ENCODE results near the gene CUX1. TPM values are rescaled to one million over a fixed set of nuclear protein-coding genes. Genes with fewer than 3 reads are reported as not detected.
"Not testable (repeated sequence)": the region's sequence is repeated elsewhere in the genome, so short reads cannot be mapped to it uniquely, and the experiment has no call there.

CUX1 gene
- total and polyA plus RNA-seq, 9 donors, result 42.2 to 151 (median 126) TPM

DNA sequence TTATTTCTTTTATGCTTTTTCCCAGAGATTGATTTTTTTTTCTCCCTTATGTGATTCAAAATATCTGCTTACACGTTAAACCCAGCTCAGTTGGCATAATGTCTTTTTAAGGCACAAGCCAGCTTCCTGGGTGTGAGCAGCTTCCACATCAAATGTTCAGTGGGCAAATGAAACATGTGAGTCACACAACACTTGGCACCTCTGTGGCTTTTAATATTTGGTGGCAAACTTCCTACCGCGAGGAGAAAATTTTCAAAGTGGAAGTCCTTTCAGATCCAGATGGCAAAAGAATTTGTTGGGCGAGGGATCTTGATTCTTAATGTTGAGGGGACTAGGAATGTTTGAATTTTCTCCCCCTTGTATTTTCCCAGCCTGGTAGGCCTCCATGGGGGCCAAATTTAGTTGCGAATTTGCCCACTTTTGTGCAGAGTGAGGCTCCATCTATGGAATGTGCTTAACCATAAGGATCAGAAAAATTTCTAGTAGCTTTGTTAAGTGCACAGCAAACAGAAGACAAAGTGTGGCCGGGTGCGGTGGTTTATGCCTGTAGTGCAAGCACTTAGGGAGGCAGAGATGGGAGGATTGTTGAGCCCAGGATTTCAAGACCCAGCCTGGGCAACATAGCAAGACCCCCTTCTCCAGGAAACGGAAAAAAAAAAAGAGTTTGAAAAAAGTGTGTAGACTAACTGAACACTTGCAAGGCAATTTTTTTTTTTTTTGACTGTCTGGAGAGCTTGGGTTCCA is 31.0 kb downstream of the CUX1 start:
- H3K36me3 ChIP-seq, result no peaks in the 10 kb centered on the region
- TF ChIP-seq POLR2A (IDR thresholded peaks at IDR 0.05) (no peak), EP300 (IDR thresholded peaks at IDR 0.05) (no peak)
- TF ChIP-seq, protein P1, sequence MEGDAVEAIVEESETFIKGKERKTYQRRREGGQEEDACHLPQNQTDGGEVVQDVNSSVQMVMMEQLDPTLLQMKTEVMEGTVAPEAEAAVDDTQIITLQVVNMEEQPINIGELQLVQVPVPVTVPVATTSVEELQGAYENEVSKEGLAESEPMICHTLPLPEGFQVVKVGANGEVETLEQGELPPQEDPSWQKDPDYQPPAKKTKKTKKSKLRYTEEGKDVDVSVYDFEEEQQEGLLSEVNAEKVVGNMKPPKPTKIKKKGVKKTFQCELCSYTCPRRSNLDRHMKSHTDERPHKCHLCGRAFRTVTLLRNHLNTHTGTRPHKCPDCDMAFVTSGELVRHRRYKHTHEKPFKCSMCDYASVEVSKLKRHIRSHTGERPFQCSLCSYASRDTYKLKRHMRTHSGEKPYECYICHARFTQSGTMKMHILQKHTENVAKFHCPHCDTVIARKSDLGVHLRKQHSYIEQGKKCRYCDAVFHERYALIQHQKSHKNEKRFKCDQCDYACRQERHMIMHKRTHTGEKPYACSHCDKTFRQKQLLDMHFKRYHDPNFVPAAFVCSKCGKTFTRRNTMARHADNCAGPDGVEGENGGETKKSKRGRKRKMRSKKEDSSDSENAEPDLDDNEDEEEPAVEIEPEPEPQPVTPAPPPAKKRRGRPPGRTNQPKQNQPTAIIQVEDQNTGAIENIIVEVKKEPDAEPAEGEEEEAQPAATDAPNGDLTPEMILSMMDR (IDR thresholded peaks at IDR 0.05), result no peak
- H3K4me1 ChIP-seq (ENCODE audit: insufficient read depth), result peaks cover 1% of the 10 kb centered on the region
- no peaks in the 10 kb centered on the region for H3K27me3 ChIP-seq
- DNase-seq, result no peak
- WGBS, 3 donors, result 87 to 94% (median 93%) methylated on average over 8 of the region's 8 CpGs
- intact Hi-C loops (cut with DNase I), result no loop called here
- no peak overlapping the region for H3K4me3 ChIP-seq
- H3K27ac ChIP-seq, result no peak overlapping the region
- peaks cover 0 to 3% of the 10 kb centered on the region in 2 donors for H3K9me3 ChIP-seq

DNA sequence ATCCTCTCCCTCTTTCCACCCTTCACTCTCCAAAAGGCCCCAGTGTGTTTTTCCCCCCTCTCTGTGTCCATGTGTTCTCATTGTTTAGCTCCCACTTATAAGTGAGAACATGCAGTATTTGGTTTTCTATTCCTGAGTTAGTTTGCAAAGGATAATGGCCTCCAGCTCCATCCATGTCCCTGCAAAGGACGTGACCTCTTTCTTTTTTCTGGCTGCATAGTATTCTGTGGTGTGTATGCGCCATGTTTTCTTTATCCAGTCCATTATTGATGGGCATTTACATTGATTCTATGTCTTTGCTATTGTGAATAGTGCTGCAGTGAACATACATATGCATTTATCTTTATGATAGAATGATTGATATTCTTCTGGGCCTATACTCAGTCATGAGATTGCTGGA is 31.9 kb downstream of the CUX1 start:
- H3K9me3 ChIP-seq; H3K27me3 ChIP-seq; H3K4me1 ChIP-seq (ENCODE audit: insufficient read depth); H3K27ac ChIP-seq; H3K36me3 ChIP-seq; intact Hi-C loops (cut with DNase I); DNase-seq; H3K4me3 ChIP-seq: not testable (repeated sequence)
- WGBS, 3 donors, result 97 to 99% (median 98%) methylated on average over 2 of the region's 2 CpGs

DNA sequence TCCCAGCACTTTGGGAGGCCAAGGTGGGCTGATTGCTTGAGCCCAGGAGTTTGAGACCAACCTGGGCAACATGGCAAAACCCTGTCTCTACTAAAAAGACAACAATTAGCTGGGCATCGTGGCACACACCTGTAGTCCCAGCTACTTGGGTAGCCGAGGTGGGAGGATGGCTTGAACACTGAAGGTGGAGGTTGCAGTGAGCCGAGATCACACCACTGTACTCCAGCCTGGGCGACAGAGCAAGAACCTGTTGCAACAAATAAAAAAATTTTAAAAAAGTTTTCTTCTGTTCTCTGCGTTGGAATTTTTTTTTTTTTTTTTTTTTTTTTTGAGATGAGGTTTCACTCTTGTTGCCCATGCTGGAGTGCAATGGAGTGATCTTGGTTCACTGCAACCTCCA is 34.9 kb downstream of the CUX1 start:
- WGBS, 3 donors, result 91 to 92% (median 92%) methylated on average over 5 of the region's 5 CpGs
- H3K9me3 ChIP-seq; H3K27ac ChIP-seq; H3K27me3 ChIP-seq; intact Hi-C loops (cut with DNase I); DNase-seq; H3K36me3 ChIP-seq; H3K4me3 ChIP-seq; H3K4me1 ChIP-seq (ENCODE audit: insufficient read depth): not testable (repeated sequence)

DNA sequence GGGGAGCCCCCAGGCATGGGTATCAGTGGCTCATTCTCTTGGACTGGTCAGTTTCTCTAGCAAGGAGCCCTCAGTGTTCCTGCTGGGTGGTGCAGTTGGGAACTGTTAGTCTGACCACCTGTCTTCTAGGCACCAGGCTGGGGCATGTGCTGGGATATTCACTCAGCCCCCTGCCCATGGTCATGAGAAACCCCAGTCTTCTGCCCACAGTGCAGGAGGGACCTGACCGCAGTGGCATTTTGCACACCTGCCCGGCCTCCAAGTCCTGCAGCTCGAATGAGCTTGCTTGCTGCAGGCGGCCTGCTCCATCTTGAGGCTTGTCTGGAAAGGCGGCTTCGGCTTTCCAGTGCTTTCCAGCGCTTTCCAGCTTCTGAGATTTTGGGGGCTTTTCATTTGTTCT is 36.3 kb downstream of the CUX1 start:
- 97 to 100% (median 98%) methylated on average over 7 of the region's 7 CpGs for WGBS, 3 donors
- TF ChIP-seq POLR2A (IDR thresholded peaks at IDR 0.05) (no peak), EP300 (IDR thresholded peaks at IDR 0.05) (no peak)
- TF ChIP-seq, protein P1 (IDR thresholded peaks at IDR 0.05), result no peak
- no peaks in the 10 kb centered on the region for H3K9me3 ChIP-seq
- DNase-seq, result no peak
- intact Hi-C loops (cut with DNase I), result no loop called here
- H3K4me3 ChIP-seq, result no peak overlapping the region
- H3K36me3 ChIP-seq, result no peaks in the 10 kb centered on the region
- H3K27me3 ChIP-seq, result no peaks in the 10 kb centered on the region
- H3K27ac ChIP-seq, result no peak overlapping the region
- peaks cover 4% of the 10 kb centered on the region for H3K4me1 ChIP-seq (ENCODE audit: insufficient read depth)

DNA sequence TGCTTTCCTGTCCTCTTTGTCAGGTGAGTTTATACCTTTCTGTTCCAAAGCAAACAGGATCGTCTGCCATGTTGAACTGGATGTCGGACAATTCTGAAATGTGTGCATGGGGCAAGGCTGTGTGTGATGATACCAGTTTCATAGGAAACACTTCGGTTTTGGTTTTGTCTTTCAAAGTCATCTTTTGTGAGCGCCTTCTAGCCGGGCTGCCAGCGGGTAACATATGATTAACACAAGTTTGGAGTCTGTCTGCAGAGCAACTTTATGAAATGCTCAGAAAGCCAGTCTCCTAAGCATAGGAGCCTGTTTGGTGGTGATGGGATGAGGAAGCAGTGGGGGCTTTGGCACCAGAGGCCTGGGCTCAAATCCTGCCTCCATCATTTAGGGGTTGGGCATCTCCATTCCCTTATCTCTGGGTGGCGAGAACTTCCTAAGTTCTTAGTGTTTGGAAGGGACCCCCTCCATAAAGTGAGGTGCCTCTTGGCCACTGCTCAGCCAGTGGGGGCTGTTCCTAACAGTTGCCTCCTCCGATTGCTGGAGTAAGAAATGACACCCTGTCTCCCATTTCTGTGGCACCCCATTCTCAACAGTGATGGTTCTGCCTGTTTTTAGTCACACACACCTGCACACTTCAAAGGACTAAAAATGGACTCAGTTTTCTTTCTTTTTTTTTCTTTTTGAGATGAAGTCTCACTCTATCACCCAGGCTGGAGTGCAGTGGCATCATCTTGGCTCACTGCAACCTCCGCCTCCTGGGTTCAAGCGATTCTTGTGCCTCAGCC is 36.8 kb downstream of the CUX1 start:
- intact Hi-C loops (cut with DNase I), result no loop called here
- TF ChIP-seq EP300 (IDR thresholded peaks at IDR 0.05) (no peak), POLR2A (IDR thresholded peaks at IDR 0.05) (no peak)
- TF ChIP-seq, protein P1 (IDR thresholded peaks at IDR 0.05), result no peak
- Histone ChIP-seq H3K9me3 (no peaks in the 10 kb centered on the region), H3K27ac (no peak overlapping the region), H3K27me3 (no peaks in the 10 kb centered on the region), H3K4me1 (ENCODE audit: insufficient read depth) (peaks cover 4% of the 10 kb centered on the region), H3K4me3 (no peak overlapping the region), H3K36me3 (no peaks in the 10 kb centered on the region)
- no peak for DNase-seq
- 92 to 96% (median 93%) methylated on average over 10 of the region's 10 CpGs for WGBS, 3 donors

Data from ovary (tissue), 9 donors.